Loucy (cell line): ENCODE data around the gene EIF4E3.

Experiments
- H2AFZ ChIP-seq: fragments of 200-600 bp; sonication (generic); 2 replicates; pipeline ENCODE4 v1.6.0; 2016; ENCODE audit warnings: antibody characterized with exemption, mild to moderate bottlenecking, low read length, moderate library complexity
- H3F3A ChIP-seq: fragments of 200-600 bp; 2 replicates; pipeline ENCODE4 v1.6.0; 2016; ENCODE audit warnings: antibody characterized with exemption, low read depth, mild to moderate bottlenecking
- H3K27me3 ChIP-seq: fragments of 200-600 bp; sonication (generic); 2 replicates; pipeline ENCODE4 v1.6.1; 2014; ENCODE audit warnings: low read length, mild to moderate bottlenecking; ENCODE audit not compliant: insufficient read depth, poor library complexity, severe bottlenecking
- H3K36me3 ChIP-seq: fragments of 200-600 bp; sonication (generic); 2 replicates; pipeline ENCODE4 v1.6.1; 2016; ENCODE audit warnings: low read length; ENCODE audit not compliant: insufficient read depth
- H3K4me1 ChIP-seq: fragments of 200-600 bp; sonication (generic); 2 replicates; pipeline ENCODE4 v1.5.1; 2014; ENCODE audit warnings: low read length, mild to moderate bottlenecking; ENCODE audit not compliant: insufficient read depth, poor library complexity, severe bottlenecking
- H3K4me2 ChIP-seq: fragments of 200-600 bp; sonication (generic); 2 replicates; pipeline ENCODE4 v1.6.0; 2014; ENCODE audit warnings: antibody characterized with exemption, low read length, low read depth, mild to moderate bottlenecking; ENCODE audit not compliant: poor library complexity, severe bottlenecking
- H3K4me3 ChIP-seq: fragments of 200-600 bp; sonication (generic); 2 replicates; pipeline ENCODE4 v1.5.1; 2014; ENCODE audit warnings: low read length, mild to moderate bottlenecking, mixed read lengths; ENCODE audit not compliant: poor library complexity, severe bottlenecking
- H3K79me2 ChIP-seq: fragments of 200-600 bp; sonication (generic); 2 replicates; pipeline ENCODE4 v1.6.1; 2014; ENCODE audit warnings: low read length; ENCODE audit not compliant: insufficient read depth
- H3K9ac ChIP-seq: fragments of 200-600 bp; sonication (generic); 2 replicates; pipeline ENCODE4 v1.6.0; 2014; ENCODE audit warnings: mild to moderate bottlenecking, low read depth, low read length, moderate library complexity; ENCODE audit not compliant: poor library complexity, severe bottlenecking
- H3K9me2 ChIP-seq: fragments of 200-600 bp; sonication (generic); replicated peaks from 2 replicates; pipeline ENCODE4 v1.6.1; 2016; ENCODE audit warnings: low read depth, low read length, mixed read lengths
- H3K9me3 ChIP-seq: fragments of 200-600 bp; sonication (generic); 2 replicates; pipeline ENCODE4 v1.6.1; 2014; ENCODE audit warnings: mild to moderate bottlenecking, antibody characterized with exemption, low read length, low read depth; ENCODE audit not compliant: insufficient read depth
- H4K20me1 ChIP-seq: fragments of 200-600 bp; sonication (generic); 2 replicates; pipeline ENCODE4 v1.6.0; 2014; ENCODE audit warnings: antibody characterized with exemption, low read length, mild to moderate bottlenecking; ENCODE audit not compliant: insufficient read depth, poor library complexity, severe bottlenecking
- EZH2phosphoT487 ChIP-seq: fragments of 200-600 bp; IDR thresholded peaks from 2 replicates; pipeline ENCODE4 v1.6.1; 2018; ENCODE audit warnings: antibody characterized with exemption, mild to moderate bottlenecking, moderate library complexity, borderline replicate concordance
- TF ChIP-seq, protein P1 (sequence below): fragments of 200-600 bp; sonication (generic); conservative IDR thresholded peaks from 2 replicates; pipeline ENCODE4 v1.5.1; 2014; ENCODE audit warnings: mild to moderate bottlenecking, antibody characterized with exemption, low read length

The EIF4E3 gene

GRCh38 chr3:71725271-71725991, at the start of gene EIF4E3:
Gene EIF4E3, minus strand, starts transcription at chr3:71725402. Its CDS starts 35 bp downstream, at chr3:71725367.
- Histone ChIP-seq H3K27me3 (no peaks in the 10 kb centered on the region), H2AFZ (peak within 1 kb of the TSS; percentile 73), H3K9ac (peak within 1 kb of the TSS; percentile 62)

DNA sequence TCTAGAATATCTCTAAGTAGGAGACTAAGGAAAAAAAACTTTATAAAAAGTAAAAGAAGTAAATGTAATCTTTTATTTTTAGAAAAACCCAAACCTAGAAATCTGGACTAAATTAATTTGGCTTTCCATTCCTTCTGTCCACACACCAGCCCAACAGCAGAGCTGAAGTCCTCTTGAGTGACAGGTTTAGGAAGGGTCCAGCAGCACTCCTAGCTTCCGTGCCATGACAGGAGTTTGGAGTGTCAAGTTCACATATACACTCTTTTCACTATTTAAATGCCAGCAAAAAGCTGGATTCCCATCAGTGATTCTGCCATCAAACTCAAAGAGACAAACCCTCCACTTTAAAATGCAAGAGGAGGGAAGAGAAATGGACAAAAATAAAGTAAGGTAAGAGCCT, 46.7 kb upstream of the EIF4E3 start:
- H3F3A ChIP-seq: no peaks in the 10 kb centered on the region
- H3K27me3 ChIP-seq: peaks cover 75% of the 10 kb centered on the region
- no peaks in the 10 kb centered on the region for H3K9me3 ChIP-seq
- no peaks in the 10 kb centered on the region for H3K9me2 ChIP-seq
- H3K79me2 ChIP-seq: no peaks in the 10 kb centered on the region
- no peaks in the 10 kb centered on the region for H3K36me3 ChIP-seq
- no peaks in the 10 kb centered on the region for H3K4me1 ChIP-seq
- no peak overlapping the region for H3K4me3 ChIP-seq
- H4K20me1 ChIP-seq: no peaks in the 10 kb centered on the region
- TF ChIP-seq EZH2phosphoT487: no peak
- TF ChIP-seq, protein P1, sequence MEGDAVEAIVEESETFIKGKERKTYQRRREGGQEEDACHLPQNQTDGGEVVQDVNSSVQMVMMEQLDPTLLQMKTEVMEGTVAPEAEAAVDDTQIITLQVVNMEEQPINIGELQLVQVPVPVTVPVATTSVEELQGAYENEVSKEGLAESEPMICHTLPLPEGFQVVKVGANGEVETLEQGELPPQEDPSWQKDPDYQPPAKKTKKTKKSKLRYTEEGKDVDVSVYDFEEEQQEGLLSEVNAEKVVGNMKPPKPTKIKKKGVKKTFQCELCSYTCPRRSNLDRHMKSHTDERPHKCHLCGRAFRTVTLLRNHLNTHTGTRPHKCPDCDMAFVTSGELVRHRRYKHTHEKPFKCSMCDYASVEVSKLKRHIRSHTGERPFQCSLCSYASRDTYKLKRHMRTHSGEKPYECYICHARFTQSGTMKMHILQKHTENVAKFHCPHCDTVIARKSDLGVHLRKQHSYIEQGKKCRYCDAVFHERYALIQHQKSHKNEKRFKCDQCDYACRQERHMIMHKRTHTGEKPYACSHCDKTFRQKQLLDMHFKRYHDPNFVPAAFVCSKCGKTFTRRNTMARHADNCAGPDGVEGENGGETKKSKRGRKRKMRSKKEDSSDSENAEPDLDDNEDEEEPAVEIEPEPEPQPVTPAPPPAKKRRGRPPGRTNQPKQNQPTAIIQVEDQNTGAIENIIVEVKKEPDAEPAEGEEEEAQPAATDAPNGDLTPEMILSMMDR: no peak
- no peak overlapping the region for H3K4me2 ChIP-seq
- H2AFZ ChIP-seq: no peak overlapping the region
- H3K9ac ChIP-seq: no peak overlapping the region

More at GRCh38 chr3:71725271-71725991, at the start of gene EIF4E3:
- no peaks in the 10 kb centered on the region for H3K9me2 ChIP-seq
- peaks cover 4% of the 10 kb centered on the region; the same call in 1 of the 2 replicates for H3F3A ChIP-seq
- H3K36me3 ChIP-seq: no peaks in the 10 kb centered on the region
- no peaks in the 10 kb centered on the region for H3K9me3 ChIP-seq
- H3K4me2 ChIP-seq: peak within 1 kb of the TSS; percentile 89
- no peaks in the 10 kb centered on the region for H4K20me1 ChIP-seq
- peaks cover 11% of the 10 kb centered on the region for H3K79me2 ChIP-seq
- no peak for TF ChIP-seq EZH2phosphoT487
- TF ChIP-seq, protein P1: no peak
- H3K4me3 ChIP-seq: peak within 1 kb of the TSS; percentile 76
- H3K4me1 ChIP-seq: peaks cover 54% of the 10 kb centered on the region

GRCh38 chr3:71771126-71771525, 45.9 kb upstream of the EIF4E3 start:
- Histone ChIP-seq H3K4me1 (no peaks in the 10 kb centered on the region), H3K9ac (no peak overlapping the region), H3K27me3 (peaks cover 67% of the 10 kb centered on the region), H3F3A (no peaks in the 10 kb centered on the region), H3K79me2 (no peaks in the 10 kb centered on the region), H3K4me3 (no peak overlapping the region), H3K9me3 (no peaks in the 10 kb centered on the region), H2AFZ (no peak overlapping the region), H4K20me1 (no peaks in the 10 kb centered on the region), H3K9me2 (no peaks in the 10 kb centered on the region), H3K4me2 (no peak overlapping the region), H3K36me3 (no peaks in the 10 kb centered on the region)
- TF ChIP-seq, protein P1: no peak
- TF ChIP-seq EZH2phosphoT487: no peak
